ENCODE results near the gene CAPN11. TPM values are rescaled to one million over a fixed set of nuclear protein-coding genes. Genes with fewer than 3 reads are reported as not detected.

Gene CAPN11
- total RNA-seq, 1 donor from 2014 or later, result not detected

DNA sequence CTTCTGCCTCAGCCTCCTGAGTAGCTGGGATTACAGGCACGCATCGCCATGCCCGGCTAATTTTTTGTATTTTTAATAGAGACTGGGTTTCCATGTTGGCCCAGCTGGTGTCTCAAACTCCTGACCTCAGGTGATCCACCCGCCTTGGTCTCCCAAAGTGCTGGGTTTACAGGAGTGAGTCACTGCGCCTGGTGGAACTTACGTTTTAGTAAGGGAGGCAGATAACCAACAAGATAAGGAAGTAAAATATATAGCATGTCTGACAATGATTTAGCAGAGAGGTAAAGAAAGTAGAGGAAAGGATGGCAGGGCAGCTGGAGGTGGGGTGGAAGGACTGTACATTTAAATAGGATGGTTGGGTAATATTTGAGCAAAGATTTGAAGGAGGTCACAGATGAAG, 45.3 kb downstream of the CAPN11 start:
- Mint-ChIP-seq H3K27me3 (ENCODE audit: unreplicated experiment) (peaks cover 4% of the 10 kb centered on the region), H3K4me3 (ENCODE audit: unreplicated experiment) (no peak overlapping the region), H3K4me1 (ENCODE audit: low read depth, unreplicated experiment) (peaks cover 11% of the 10 kb centered on the region), H3K27ac (ENCODE audit: unreplicated experiment) (no peak overlapping the region), H3K36me3 (ENCODE audit: unreplicated experiment) (no peaks in the 10 kb centered on the region), H3K9me3 (ENCODE audit: unreplicated experiment) (peaks cover 2% of the 10 kb centered on the region)
- DNase-seq, result no peak
- TF ChIP-seq, protein P1, sequence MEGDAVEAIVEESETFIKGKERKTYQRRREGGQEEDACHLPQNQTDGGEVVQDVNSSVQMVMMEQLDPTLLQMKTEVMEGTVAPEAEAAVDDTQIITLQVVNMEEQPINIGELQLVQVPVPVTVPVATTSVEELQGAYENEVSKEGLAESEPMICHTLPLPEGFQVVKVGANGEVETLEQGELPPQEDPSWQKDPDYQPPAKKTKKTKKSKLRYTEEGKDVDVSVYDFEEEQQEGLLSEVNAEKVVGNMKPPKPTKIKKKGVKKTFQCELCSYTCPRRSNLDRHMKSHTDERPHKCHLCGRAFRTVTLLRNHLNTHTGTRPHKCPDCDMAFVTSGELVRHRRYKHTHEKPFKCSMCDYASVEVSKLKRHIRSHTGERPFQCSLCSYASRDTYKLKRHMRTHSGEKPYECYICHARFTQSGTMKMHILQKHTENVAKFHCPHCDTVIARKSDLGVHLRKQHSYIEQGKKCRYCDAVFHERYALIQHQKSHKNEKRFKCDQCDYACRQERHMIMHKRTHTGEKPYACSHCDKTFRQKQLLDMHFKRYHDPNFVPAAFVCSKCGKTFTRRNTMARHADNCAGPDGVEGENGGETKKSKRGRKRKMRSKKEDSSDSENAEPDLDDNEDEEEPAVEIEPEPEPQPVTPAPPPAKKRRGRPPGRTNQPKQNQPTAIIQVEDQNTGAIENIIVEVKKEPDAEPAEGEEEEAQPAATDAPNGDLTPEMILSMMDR (IDR thresholded peaks at IDR 0.05; ENCODE audit: partially characterized antibody, unreplicated experiment), result no peak

DNA sequence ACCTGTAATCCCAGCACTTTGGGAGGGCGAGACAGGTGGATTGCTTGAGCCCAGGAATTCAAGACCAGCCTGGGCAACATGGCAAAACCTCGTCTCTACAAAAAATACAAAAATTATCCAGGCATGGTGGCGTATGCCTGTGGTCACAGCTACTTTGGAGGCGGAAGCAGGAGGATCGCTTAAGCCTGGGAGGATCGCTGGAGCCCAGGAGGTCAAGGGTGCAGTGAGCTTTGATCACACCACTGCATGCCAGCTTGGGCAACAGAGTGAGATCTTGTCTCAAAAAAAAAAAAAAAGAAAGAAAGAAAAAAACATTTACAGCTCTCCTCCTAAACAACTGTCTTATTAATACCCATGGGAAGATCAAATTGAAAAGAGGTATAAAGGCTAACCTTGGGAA, 49.3 kb downstream of the CAPN11 start:
- no peak for DNase-seq
- no peaks in the 10 kb centered on the region for H3K36me3 Mint-ChIP-seq (ENCODE audit: unreplicated experiment)
- H3K27me3 Mint-ChIP-seq (ENCODE audit: unreplicated experiment), result peaks cover 4% of the 10 kb centered on the region
- TF ChIP-seq, protein P1 (IDR thresholded peaks at IDR 0.05; ENCODE audit: partially characterized antibody, unreplicated experiment), result no peak
- H3K9me3 Mint-ChIP-seq (ENCODE audit: unreplicated experiment), result peaks cover 4% of the 10 kb centered on the region
- peaks cover 3% of the 10 kb centered on the region for H3K4me1 Mint-ChIP-seq (ENCODE audit: low read depth, unreplicated experiment)
- H3K4me3 Mint-ChIP-seq (ENCODE audit: unreplicated experiment), result no peak overlapping the region
- H3K27ac Mint-ChIP-seq (ENCODE audit: unreplicated experiment), result no peak overlapping the region

DNA sequence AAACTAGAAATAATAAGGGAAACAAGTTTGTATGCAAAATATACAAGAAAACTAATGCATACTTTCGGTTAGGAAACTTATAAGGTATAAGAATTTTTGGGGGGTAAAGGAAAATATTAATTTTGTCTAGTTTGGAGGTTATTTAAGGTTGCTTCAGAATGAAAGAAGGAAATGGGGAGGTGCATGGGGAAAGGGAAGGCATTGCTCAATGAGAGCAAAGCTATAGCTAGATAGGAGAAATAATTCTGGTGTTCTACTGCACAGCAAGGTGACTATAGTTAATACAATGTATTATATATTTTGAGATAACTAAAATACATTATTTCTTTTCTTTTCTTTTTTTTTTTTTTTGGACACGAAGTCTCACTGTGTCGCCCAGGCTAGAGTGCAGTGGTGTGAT, 52.7 kb downstream of the CAPN11 start:
- H3K27ac Mint-ChIP-seq (ENCODE audit: unreplicated experiment), result no peak overlapping the region
- H3K36me3 Mint-ChIP-seq (ENCODE audit: unreplicated experiment), result no peaks in the 10 kb centered on the region
- DNase-seq, result no peak
- no peaks in the 10 kb centered on the region for H3K4me1 Mint-ChIP-seq (ENCODE audit: low read depth, unreplicated experiment)
- TF ChIP-seq, protein P1 (IDR thresholded peaks at IDR 0.05; ENCODE audit: partially characterized antibody, unreplicated experiment), result no peak
- peaks cover 4% of the 10 kb centered on the region for H3K9me3 Mint-ChIP-seq (ENCODE audit: unreplicated experiment)
- H3K27me3 Mint-ChIP-seq (ENCODE audit: unreplicated experiment), result peaks cover 4% of the 10 kb centered on the region
- no peak overlapping the region for H3K4me3 Mint-ChIP-seq (ENCODE audit: unreplicated experiment)

DNA sequence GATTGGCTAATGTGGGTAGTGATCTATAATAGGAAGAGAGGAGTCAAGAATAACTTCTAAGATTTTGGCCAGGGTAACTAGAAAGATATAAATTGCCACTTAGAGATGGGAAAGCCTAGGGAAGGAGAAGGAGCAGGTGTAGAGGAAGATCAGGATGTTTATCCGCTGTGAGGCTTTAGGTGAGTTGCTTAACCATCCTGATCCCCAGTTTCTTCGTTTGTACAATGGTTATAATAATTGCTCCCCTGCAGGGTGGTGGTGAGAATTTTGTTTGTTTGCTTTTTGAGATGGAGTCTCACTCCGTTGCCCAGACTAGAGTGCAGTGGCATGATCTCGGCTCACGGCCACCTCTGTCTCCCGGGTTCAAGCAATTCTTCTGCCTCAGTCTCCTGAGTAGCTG, 55.7 kb downstream of the CAPN11 start:
- no peaks in the 10 kb centered on the region for H3K36me3 Mint-ChIP-seq (ENCODE audit: unreplicated experiment)
- peaks cover 2% of the 10 kb centered on the region for H3K9me3 Mint-ChIP-seq (ENCODE audit: unreplicated experiment)
- H3K27me3 Mint-ChIP-seq (ENCODE audit: unreplicated experiment), result peaks cover 1% of the 10 kb centered on the region
- TF ChIP-seq, protein P1 (IDR thresholded peaks at IDR 0.05; ENCODE audit: partially characterized antibody, unreplicated experiment), result no peak
- DNase-seq, result no peak
- no peak overlapping the region for H3K27ac Mint-ChIP-seq (ENCODE audit: unreplicated experiment)
- peaks cover 8% of the 10 kb centered on the region for H3K4me1 Mint-ChIP-seq (ENCODE audit: low read depth, unreplicated experiment)
- H3K4me3 Mint-ChIP-seq (ENCODE audit: unreplicated experiment), result no peak overlapping the region

DNA sequence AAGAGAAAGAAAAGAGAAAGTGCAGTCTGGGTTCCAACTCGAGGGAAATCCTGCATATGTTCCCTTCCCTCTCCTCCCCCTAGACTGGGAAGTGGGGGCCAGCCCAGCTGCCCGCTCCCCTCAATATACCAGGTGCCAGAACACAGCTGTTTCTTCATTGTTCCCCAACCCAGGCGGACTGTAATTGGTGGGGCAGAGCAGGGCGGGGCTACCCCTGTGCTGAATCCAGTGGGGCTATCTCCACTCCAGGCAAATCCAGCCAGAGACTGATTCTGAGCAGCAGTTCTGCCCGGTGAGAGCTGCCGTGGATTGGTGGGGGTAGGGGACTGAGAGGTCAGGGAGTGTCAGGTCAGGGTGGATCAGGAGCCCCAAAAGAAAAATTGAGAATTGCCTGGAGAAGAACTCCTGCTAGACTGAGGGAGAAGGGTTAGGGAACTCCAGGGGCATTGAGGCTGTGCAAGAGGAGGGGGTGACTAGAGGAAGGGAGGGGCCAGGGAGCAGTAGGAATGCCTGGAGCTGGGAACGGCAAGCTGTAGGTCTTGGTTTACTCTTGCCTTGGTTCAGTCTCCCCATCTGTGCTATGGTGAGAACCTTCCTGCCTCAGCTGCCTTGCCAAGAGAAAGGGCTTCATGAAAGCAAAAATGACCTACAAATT, 58.2 kb downstream of the CAPN11 start, which contains the start of gene MYMX:
TSS of gene MYMX (plus strand) at position 250 of the 655 bp plus-strand sequence. CDS start 546 bp downstream, outside the sequence.
- Mint-ChIP-seq H3K36me3 (ENCODE audit: unreplicated experiment) (no peaks in the 10 kb centered on the region), H3K4me1 (ENCODE audit: low read depth, unreplicated experiment) (peaks cover 8% of the 10 kb centered on the region), H3K9me3 (ENCODE audit: unreplicated experiment) (no peaks in the 10 kb centered on the region), H3K4me3 (ENCODE audit: unreplicated experiment) (peak within 1 kb of the TSS; percentile 37), H3K27me3 (ENCODE audit: unreplicated experiment) (peaks cover 1% of the 10 kb centered on the region), H3K27ac (ENCODE audit: unreplicated experiment) (peak within 1 kb of the TSS; percentile 80)
- TF ChIP-seq, protein P1 (IDR thresholded peaks at IDR 0.05; ENCODE audit: partially characterized antibody, unreplicated experiment), result no peak
- DNase-seq, result no peak

All from glutamatergic neuron (in vitro differentiated cells).